Measurements from ENCODE around the gene KRT83. TPM values are rescaled to one million over a fixed set of nuclear protein-coding genes. Genes with fewer than 3 reads are reported as not detected.

Gene KRT83
- total RNA-seq, 1 donor from 2014 or later = not detected

DNA sequence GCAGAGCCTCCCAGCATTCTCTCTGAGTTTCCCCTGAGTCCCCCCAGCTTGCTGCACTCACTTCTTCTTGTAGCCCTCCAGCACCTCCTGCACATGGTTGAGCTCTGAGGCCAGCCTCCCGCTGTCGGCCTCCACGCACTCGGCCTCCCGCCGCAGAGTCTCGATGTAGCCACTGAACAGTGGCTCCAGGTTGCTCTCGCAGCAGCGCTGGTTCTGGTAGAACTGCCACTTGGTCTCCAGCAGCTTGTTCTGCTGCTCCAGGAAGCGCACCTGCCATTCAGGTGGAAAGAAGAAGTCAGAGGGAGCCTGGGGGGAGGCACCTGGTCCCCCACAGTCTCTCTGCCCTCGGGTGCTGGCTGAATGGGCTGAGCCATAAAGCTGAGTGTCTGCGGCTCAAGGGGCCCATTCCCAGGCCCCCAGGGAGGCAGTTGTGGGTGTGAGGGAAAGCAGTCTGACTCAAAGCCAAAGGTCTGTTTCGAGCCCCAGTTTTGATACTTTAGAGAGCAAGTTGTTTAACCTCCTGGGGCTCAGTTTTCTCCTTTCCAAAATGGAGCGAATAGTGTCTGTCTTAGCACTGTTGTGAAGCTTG lies 43.8 kb upstream of the KRT83 start:
- Mint-ChIP-seq H3K27me3 (ENCODE audit: insufficient read depth, low read depth) (peaks cover 15% of the 10 kb centered on the region), H3K36me3 (no peaks in the 10 kb centered on the region), H3K4me1 (peaks cover 3% of the 10 kb centered on the region), H3K4me3 (no peak overlapping the region), H3K27ac (no peak overlapping the region), H3K9me3 (no peaks in the 10 kb centered on the region)
- DNase-seq (ENCODE audit: low spot score) = no peak
- Histone ChIP-seq H2AFZ (replicated peaks) (no peak overlapping the region), H3K27ac (no peak overlapping the region), H3K79me2 (ENCODE audit: low read depth) (no peaks in the 10 kb centered on the region), H3K4me1 (no peaks in the 10 kb centered on the region), H3K4me3 (no peak overlapping the region), H3K4me2 (no peak overlapping the region), H4K20me1 (ENCODE audit: low read depth) (no peaks in the 10 kb centered on the region), H3K36me3 (no peaks in the 10 kb centered on the region), H3K9ac (no peak overlapping the region), H3K9me3 (ENCODE audit: low read depth) (no peaks in the 10 kb centered on the region), H3K27me3 (no peaks in the 10 kb centered on the region), H3F3A (ENCODE audit: low read depth) (no peaks in the 10 kb centered on the region)
- TF ChIP-seq EZH2phosphoT487 (IDR thresholded peaks at IDR 0.05) (no peak), EZH2 (IDR thresholded peaks at IDR 0.05) (no peak)
- TF ChIP-seq, protein P1, sequence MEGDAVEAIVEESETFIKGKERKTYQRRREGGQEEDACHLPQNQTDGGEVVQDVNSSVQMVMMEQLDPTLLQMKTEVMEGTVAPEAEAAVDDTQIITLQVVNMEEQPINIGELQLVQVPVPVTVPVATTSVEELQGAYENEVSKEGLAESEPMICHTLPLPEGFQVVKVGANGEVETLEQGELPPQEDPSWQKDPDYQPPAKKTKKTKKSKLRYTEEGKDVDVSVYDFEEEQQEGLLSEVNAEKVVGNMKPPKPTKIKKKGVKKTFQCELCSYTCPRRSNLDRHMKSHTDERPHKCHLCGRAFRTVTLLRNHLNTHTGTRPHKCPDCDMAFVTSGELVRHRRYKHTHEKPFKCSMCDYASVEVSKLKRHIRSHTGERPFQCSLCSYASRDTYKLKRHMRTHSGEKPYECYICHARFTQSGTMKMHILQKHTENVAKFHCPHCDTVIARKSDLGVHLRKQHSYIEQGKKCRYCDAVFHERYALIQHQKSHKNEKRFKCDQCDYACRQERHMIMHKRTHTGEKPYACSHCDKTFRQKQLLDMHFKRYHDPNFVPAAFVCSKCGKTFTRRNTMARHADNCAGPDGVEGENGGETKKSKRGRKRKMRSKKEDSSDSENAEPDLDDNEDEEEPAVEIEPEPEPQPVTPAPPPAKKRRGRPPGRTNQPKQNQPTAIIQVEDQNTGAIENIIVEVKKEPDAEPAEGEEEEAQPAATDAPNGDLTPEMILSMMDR (IDR thresholded peaks at IDR 0.05) = no peak

DNA sequence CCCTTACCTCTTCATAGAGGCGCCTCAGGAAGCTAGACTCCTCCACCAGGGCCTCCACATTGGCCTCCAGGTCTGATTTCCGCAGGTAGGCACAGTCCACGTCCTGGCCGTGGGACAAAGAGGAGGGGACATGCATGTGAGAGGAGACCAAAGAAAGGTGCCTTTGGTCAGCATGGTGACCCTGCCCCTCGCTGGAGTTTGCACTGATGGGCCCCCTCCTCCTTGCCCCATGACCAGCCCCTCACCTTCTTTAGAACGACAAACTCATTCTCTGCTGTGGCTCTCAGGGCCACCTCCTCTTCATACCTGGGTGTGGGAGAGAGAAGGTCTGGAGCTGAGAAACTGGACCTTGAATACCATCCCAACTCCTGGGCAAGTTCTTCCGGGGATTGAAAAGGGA lies 42.9 kb upstream of the KRT83 start:
- Histone ChIP-seq H3F3A (ENCODE audit: low read depth) (no peaks in the 10 kb centered on the region), H3K27ac (no peak overlapping the region), H3K4me1 (no peaks in the 10 kb centered on the region), H2AFZ (replicated peaks) (no peak overlapping the region), H3K9ac (no peak overlapping the region), H4K20me1 (ENCODE audit: low read depth) (no peaks in the 10 kb centered on the region), H3K4me2 (no peak overlapping the region), H3K4me3 (no peak overlapping the region), H3K79me2 (ENCODE audit: low read depth) (no peaks in the 10 kb centered on the region), H3K9me3 (ENCODE audit: low read depth) (no peaks in the 10 kb centered on the region), H3K27me3 (no peaks in the 10 kb centered on the region), H3K36me3 (no peaks in the 10 kb centered on the region)
- Mint-ChIP-seq H3K9me3 (no peaks in the 10 kb centered on the region), H3K27me3 (ENCODE audit: insufficient read depth, low read depth) (peaks cover 15% of the 10 kb centered on the region), H3K4me1 (peaks cover 3% of the 10 kb centered on the region), H3K27ac (no peak overlapping the region), H3K4me3 (no peak overlapping the region), H3K36me3 (no peaks in the 10 kb centered on the region)
- no peak for DNase-seq (ENCODE audit: low spot score)
- no peak for TF ChIP-seq EZH2 (IDR thresholded peaks at IDR 0.05)
- TF ChIP-seq EZH2phosphoT487 (IDR thresholded peaks at IDR 0.05) = no peak
- TF ChIP-seq, protein P1 (IDR thresholded peaks at IDR 0.05) = no peak

DNA sequence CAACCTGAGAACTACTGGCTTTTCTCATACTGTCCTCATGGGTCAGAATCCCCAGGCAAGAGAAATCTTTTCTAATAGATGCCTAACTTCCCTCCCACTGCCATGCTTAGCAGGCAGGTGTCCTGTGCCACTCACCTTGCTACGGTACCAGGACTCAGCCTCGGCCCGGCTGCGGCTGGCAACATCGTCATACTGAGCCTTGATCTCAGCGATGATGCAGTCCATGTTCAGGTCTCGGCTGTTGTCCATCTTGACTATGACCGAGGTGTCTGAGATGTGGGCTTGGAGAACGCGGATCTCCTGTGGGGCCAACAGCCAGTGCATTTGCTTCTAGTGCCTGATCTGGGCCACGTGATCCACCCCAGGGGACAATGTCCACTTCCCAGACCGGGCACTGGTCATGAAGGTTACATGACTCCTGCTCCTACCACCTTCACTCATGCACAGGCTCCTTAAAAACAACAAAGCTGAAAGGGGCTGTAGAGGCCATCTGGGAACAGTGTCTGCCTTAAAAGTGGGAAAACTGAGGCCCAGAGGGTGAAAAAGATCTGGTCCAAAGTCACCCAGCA lies 42.0 kb upstream of the KRT83 start:
- H3K27me3 Mint-ChIP-seq (ENCODE audit: insufficient read depth, low read depth) = peaks cover 15% of the 10 kb centered on the region
- no peaks in the 10 kb centered on the region for H3F3A ChIP-seq (ENCODE audit: low read depth)
- H3K4me3 ChIP-seq = no peak overlapping the region
- no peaks in the 10 kb centered on the region for H4K20me1 ChIP-seq (ENCODE audit: low read depth)
- H3K4me1 Mint-ChIP-seq = peaks cover 9% of the 10 kb centered on the region
- no peak overlapping the region for H3K4me3 Mint-ChIP-seq
- no peaks in the 10 kb centered on the region for H3K36me3 ChIP-seq
- no peak overlapping the region for H3K4me2 ChIP-seq
- H3K79me2 ChIP-seq (ENCODE audit: low read depth) = no peaks in the 10 kb centered on the region
- H2AFZ ChIP-seq (replicated peaks) = no peak overlapping the region
- H3K27ac ChIP-seq = no peak overlapping the region
- DNase-seq (ENCODE audit: low spot score) = no peak
- H3K27ac Mint-ChIP-seq = peak overlapping the region; percentile 25
- no peaks in the 10 kb centered on the region for H3K36me3 Mint-ChIP-seq
- TF ChIP-seq EZH2phosphoT487 (IDR thresholded peaks at IDR 0.05) (no peak), EZH2 (IDR thresholded peaks at IDR 0.05) (no peak)
- TF ChIP-seq, protein P1 (IDR thresholded peaks at IDR 0.05) = no peak
- H3K9me3 ChIP-seq (ENCODE audit: low read depth) = no peaks in the 10 kb centered on the region
- no peaks in the 10 kb centered on the region for H3K9me3 Mint-ChIP-seq
- H3K27me3 ChIP-seq = no peaks in the 10 kb centered on the region
- H3K9ac ChIP-seq = no peak overlapping the region
- H3K4me1 ChIP-seq = no peaks in the 10 kb centered on the region
